GM11168 (cell line): ENCODE data around the gene MAT2A.
"Not testable (repeated sequence)": the region's sequence is repeated elsewhere in the genome, so short reads cannot be mapped to it uniquely, and the experiment has no call there.

Source experiments
- in situ Hi-C: fragments of 300-500 bp; cut with MboI; formaldehyde crosslinking; loops from one replicate; pipeline ENCODE4 v1.12.0; 2022; ENCODE audit warnings: low sequenced_read_pairs; ENCODE audit not compliant: unreplicated experiment

Gene MAT2A

DNA sequence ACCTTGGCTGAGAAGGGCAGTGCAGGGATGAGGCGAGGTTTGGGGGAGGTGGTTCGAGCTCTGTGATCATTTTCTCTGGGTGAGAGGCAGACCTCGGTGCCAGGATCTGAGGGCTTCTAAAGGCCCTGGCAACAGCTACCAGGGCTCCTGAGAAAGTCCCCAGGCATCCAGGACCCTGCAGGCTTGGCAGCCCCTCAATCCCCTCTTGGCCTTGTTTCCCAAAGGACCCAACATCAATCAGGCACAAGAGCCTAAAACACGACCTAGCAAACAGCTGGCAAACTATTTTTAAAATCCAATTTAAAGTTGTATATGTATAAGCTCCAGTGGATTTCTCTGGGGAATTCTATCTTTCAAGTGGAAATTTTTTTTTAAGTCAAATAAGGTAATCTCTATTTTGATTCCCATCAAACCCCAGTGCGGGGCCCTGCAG lies 15.0 kb upstream of the MAT2A start:
- in situ Hi-C loops, result no loop called here

DNA sequence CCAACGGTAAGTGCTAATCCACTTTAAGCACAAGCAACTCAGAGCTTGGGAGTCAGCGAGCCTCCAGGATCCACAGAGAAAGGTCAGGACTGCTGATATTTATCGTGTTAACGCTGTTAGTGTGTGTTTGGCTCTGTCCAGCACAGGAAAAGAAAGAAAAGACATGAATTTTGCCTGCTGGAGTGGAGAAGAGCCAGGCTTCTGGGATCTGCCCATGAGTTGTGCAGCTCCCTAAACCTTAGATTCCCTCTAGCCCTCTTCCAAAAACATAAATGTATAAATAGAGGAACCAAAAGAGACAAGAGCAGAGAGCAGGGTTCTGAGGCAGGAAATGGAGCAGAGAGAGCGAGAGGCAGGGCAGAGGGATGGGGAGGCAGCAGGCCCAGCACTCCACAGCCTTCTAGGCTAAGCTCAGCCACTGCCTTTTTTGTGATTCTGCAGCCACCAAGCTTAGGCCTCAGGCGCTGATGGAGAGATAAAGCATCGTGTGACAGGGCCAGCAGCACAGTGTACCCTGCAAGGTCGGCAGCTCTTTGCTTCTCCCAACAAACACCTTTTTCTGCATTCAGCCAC lies 14.5 kb upstream of the MAT2A start:
- in situ Hi-C loops, result no loop called here

DNA sequence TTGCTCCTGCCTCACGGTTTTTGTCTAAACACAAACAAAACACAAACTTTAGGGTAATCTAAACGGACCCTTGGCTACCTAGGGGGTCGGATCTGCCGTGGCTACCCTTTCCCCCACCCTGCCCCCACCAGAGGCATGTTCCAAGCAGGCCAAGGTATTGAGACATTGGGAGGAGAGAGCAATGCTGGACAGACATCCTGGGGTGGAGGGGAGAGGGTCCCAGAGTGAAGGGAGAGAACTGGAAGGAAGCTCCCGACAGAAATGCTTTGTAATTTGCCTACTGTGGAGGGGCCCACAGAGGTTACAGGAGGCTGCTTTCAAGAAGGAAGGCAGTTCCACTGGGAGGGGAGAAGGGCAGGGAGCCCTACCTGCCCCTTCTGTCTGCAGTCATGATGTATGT lies 13.9 kb upstream of the MAT2A start:
- in situ Hi-C loops, result no loop called here

GRCh38 chr2:85525567-85525966 lies 13.4 kb upstream of the MAT2A start:
- in situ Hi-C loops, result no loop called here

DNA sequence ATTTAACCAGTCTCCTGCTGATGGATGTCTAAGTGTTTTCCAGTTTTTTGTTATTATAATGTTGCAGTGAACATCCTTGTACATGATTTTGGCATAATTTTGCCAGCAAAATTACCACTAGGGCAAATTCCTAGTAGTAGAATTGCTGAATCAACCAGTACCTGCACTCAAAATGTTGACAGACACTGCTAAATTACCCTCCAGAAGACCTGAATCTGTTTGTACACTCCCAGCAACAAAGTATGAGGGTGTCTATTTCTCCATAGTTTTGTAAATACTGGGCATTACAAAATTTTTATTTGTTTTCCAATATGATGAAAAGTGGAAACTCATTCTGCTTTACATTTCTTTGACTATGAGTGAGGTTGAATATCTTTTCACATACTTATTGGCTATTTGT lies 11.2 kb upstream of the MAT2A start:
- in situ Hi-C loops, result no loop called here

DNA sequence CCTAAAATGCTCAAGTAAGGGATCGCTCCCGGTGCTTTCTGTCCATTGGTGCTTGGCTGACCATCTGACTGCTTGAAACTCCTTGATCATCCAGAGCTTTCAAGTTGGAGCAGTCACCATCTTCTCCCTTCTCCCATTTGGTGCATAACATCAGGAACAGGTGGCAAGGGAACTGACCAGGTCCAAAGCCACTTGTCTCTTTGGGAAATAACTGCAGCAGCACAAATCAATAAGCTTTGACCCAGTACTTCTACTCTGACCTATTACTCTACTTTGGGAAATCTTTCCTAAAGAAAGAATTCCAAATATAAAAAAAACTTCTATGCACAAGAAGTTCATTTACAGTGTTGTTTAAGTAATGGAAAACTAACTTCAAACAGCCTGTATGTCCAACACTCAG lies 10.6 kb upstream of the MAT2A start:
- in situ Hi-C loops, result no loop called here

GRCh38 chr2:85529809-85530208 lies 9.2 kb upstream of the MAT2A start:
- in situ Hi-C loops, result no loop called here

GRCh38 chr2:85531589-85531988 lies 7.4 kb upstream of the MAT2A start:
- in situ Hi-C loops, result no loop called here

DNA sequence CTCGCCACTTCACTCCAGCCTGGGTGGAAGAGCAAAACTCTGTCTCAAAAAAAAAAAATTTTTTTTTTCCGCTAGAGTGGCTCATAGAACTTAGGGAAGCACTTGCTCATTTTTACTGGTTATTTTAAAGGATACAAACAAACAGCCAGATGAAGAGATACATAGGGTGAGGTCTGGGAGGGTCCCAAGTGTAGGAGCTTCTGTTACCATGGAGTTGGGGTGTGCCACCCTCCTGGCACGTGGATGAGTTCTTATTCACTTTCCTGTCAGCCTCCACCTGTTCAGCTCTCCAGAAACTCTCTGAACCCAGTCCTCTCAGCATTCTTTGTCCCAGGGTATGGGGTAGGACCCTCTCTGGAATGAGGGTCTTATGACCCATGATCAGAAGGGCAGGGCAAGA lies 4.9 kb upstream of the MAT2A start:
- in situ Hi-C loops, result no loop called here

DNA sequence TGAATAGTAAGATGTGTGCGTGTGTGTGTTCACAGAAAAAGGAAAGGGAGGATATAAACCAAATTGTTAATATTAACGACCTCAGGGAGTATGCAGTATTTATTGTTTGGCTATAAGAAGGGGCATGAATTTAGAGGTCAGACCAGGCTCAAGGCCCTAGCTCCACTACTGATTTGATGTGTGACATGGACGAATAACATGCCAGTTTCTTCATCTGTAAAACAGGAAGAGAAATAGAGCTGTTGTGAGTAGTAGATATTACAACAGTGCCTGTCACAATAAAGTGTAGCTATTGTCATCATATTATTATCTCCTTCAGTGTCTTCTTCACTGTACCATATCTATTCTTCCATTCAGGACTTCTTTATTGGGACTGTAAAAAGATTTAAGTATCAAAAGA lies 4.1 kb upstream of the MAT2A start:
- in situ Hi-C loops, result no loop called here

DNA sequence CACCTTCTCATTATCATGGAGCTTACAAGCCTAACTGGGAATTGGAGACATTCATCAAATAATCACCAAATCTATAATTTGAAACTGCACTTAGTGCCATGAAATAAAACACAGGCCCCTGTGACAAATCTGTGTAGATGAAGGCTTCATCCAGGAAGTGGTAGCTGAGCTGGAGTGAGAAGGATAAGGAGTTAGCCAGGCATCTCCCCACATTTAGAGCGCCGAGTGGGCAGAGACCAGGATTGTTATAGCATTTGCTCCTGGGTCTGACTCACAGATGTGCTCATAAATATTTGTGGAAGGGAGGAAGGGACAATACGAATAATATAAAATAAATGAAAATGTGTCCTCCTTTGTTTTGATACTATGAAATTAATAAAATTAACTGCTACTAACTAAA lies 2.5 kb upstream of the MAT2A start:
- in situ Hi-C loops, result no loop called here

DNA sequence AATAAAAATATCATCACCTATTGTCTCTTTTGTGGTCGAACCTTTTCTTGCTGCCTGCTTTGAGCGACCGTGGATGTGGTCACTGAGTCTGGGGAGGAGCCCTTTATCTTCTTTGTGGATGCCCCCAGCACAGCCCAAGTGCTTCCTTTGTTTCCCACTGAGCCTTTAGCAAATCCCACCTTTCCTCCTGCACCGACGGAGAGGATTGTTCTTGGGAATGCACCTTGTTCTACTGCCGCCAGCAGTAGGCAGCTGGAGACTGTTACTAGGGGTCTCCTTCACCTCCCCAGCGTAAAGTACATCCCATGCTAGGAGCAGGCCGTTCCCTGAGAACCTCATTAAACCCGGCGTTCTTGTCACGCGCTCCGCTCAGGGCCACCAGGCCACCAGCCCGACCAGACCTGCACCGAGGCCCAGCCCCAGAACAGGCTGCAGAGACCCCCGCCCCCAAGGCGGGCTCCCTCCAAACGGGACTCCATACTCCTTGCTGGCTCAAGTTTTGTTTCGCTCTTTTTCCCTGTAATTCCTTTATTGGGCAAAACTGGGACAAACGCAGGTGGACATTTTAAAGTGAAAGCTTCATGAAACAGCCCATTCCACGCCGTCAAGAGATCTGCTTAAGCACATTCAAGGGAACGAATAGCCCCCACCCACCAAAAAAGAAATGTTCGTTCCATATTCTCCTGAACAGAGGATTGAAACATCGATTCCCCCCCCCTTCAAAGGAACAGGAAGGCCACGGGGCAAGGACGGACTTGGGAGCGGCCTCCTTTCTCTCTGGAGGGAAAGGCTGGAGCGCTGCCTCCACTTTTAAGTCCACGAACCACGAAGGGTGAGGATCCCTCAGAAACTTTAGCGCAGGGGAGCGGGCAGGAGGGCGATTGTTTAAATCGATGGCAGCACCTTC lies 1.1 kb upstream of the MAT2A start:
- in situ Hi-C loops, result no loop called here

- in situ Hi-C loops, result no loop called here
These were observed 579 bp downstream of the MAT2A start for GRCh38 chr2:85539361-85540132.

DNA sequence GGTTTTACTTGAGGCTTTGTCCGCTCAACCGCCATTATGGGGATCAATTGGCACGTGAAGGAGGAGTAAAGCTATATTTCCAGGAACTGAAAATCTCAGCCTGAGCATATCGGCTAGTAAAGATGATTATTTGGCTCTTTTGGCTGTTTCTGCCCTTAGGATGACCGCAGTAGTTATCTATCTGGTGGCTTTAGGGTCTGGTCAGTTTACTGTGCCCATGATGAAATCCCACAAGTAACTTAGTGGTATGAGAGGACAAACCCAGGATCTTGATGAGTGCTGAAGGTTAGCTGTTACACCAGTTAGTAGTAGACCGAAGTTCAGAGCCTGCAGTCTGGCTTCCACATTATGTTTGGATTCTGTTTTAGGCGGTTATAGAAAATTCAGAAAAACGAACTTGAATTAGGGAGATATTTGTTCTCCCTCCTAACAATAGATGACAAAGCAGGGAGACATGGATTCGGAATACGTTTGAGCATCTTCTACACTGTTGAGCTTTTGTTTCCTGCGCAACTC lies 1.2 kb downstream of the MAT2A start:
- in situ Hi-C loops, result no loop called here

DNA sequence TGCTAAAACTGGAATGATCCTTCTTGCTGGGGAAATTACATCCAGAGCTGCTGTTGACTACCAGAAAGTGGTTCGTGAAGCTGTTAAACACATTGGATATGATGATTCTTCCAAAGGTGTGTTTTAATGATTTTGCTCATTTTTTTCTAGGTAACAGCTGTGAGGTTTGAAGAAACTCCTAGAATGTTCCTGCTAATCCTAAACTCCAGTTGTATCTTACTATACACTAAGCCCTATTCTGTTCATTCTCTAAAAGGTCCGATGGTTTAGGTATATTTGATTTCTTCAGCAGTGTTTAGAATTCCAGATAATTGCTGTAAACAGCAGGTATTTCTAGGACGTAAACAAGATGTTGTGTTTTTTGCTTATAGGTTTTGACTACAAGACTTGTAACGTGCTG lies 2.3 kb downstream of the MAT2A start:
- in situ Hi-C loops, result no loop called here

DNA sequence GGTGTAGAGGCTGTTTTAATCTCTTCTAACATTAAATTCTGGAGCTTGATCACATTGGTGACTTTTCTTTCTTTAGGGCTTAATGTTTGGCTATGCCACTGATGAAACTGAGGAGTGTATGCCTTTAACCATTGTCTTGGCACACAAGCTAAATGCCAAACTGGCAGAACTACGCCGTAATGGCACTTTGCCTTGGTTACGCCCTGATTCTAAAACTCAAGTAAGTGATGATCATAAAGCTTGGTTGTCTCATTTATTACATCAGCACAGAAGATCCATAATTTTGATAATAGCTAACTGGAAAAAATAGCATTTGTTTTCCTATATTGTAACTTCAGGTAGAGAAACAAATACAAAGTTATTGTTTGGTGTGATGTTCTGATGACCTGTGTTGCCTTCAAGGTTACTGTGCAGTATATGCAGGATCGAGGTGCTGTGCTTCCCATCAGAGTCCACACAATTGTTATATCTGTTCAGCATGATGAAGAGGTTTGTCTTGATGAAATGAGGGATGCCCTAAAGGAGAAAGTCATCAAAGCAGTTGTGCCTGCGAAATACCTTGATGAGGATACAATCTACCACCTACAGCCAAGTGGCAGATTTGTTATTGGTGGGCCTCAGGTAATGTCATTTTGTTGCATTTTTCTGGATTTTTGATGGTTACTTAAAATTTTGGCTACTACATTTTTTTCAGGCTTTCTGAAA lies 2.9 kb downstream of the MAT2A start:
- in situ Hi-C loops, result no loop called here

- in situ Hi-C loops, result no loop called here
These were observed 3.8 kb downstream of the MAT2A start for GRCh38 chr2:85542777-85543176.

DNA sequence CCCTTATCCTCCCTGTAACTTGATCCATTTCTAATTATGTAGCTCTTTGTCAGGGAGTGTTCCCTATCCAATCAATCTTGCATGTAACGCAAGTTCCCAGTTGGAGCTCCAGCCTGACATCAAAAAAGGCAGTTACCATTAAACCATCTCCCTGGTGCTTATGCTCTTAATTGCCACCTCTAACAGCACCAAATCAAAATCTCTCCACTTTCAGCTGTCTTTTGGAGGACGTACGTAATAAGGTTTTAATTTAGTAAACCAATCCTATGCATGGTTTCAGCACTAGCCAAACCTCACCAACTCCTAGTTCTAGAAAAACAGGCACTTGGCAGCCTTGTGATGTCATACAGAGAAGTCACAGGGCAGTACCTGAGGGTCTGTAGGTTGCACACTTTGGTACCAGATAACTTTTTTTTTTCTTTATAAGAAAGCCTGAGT lies 5.3 kb downstream of the MAT2A start:
- in situ Hi-C loops, result not testable (repeated sequence)

GRCh38 chr2:85544915-85545779 lies 6.2 kb downstream of the MAT2A start:
- in situ Hi-C loops, result not testable (repeated sequence)
